Neural progenitor cell (in vitro differentiated cells): ENCODE data around the gene CHST6.

Experiments used
- CTCF ChIP-seq: fragments of 200-600 bp; sonication (generic); IDR thresholded peaks from 2 replicates; pipeline ENCODE4 v1.5.1; 2017; ENCODE audit warnings: antibody characterized with exemption, mild to moderate bottlenecking
- EZH2 ChIP-seq: fragments of 200-600 bp; sonication (generic); IDR thresholded peaks from 2 replicates; pipeline ENCODE4 v1.6.1; 2017; ENCODE audit warnings: antibody characterized with exemption, mild to moderate bottlenecking, moderate library complexity
- EZH2phosphoT487 ChIP-seq: fragments of 200-600 bp; sonication (generic); IDR thresholded peaks from 2 replicates; pipeline ENCODE4 v1.6.1; 2017; ENCODE audit warnings: antibody characterized with exemption

GRCh38 chr16:75458029-75458428 lies 37.2 kb downstream of the CHST6 start:
- no peak for TF ChIP-seq CTCF
- no peak for TF ChIP-seq EZH2
- no peak for TF ChIP-seq EZH2phosphoT487
